Esophagus muscularis mucosa (tissue), 4 donors: ENCODE results near the gene RSU1.
A peak's percentile ranks its signal among the peaks of the same experiment; 100 is the strongest.

Experiments used
- EP300 ChIP-seq: sonication (generic); formaldehyde crosslinking; IDR thresholded peaks from one replicate; pipeline ENCODE4 v1.6.1; 2017; ENCODE audit warnings: antibody characterized with exemption
- POLR2A ChIP-seq: fragments of 450-650 bp; IDR thresholded peaks from one replicate; pipeline ENCODE4 v1.6.1; 2017; ENCODE audit warnings: antibody characterized with exemption, moderate library complexity, mild to moderate bottlenecking, low read depth
- POLR2AphosphoS5 ChIP-seq, 2 donors: sonication (generic); formaldehyde crosslinking; IDR thresholded peaks; one replicate each; pipeline ENCODE4 v1.6.1; 2017; ENCODE audit warnings: antibody characterized with exemption in 2 of 2
- TF ChIP-seq, protein P1 (sequence below), 3 experiments: fragments of 200-600 bp in 2 of 3; fragments of 450-650 bp in 1 of 3; sonication (generic) in 2 of 3; IDR thresholded peaks; one replicate each; pipeline ENCODE4 v1.5.1; 2017 to 2019; ENCODE audit warnings: antibody characterized with exemption in 3 of 3, mild to moderate bottlenecking in 2 of 3, moderate library complexity in 1 of 3

DNA sequence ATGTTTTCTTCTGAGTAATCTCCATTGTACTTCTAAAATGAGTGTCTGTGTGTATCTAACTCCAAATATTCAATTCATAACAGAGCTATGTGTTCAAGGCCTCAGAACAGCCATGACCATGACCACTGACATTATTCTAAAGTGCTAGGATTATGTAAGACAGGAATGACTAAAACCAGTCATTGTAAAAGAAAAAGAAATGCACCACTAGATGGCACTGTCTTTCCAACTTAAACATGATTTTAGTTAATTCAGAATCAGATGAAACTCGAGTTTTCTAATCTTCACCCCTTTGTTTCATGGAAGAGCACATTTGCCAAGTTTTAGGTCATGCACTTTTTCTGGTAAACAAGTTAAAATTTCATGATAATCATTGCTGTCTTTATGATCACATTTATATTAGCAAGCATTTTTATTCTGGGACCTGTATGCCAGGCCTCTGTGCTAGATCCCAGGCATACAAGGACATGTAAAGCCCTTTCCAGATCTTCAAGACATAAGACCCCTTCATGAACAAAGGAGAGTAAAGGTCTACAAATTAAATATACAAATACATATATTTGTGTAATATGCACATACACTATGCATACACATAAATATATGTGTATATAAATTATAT lies 26.1 kb upstream of the RSU1 start:
- TF ChIP-seq POLR2A = no peak
- TF ChIP-seq, protein P1, sequence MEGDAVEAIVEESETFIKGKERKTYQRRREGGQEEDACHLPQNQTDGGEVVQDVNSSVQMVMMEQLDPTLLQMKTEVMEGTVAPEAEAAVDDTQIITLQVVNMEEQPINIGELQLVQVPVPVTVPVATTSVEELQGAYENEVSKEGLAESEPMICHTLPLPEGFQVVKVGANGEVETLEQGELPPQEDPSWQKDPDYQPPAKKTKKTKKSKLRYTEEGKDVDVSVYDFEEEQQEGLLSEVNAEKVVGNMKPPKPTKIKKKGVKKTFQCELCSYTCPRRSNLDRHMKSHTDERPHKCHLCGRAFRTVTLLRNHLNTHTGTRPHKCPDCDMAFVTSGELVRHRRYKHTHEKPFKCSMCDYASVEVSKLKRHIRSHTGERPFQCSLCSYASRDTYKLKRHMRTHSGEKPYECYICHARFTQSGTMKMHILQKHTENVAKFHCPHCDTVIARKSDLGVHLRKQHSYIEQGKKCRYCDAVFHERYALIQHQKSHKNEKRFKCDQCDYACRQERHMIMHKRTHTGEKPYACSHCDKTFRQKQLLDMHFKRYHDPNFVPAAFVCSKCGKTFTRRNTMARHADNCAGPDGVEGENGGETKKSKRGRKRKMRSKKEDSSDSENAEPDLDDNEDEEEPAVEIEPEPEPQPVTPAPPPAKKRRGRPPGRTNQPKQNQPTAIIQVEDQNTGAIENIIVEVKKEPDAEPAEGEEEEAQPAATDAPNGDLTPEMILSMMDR (IDR thresholded peaks at IDR 0.05) = peak; percentile 61 to 76 (median 67)
- TF ChIP-seq POLR2AphosphoS5 (IDR thresholded peaks at IDR 0.05) = no peak
- no peak for TF ChIP-seq EP300
